ENCODE measurements around the gene DECR2. TPM values are rescaled to one million over a fixed set of nuclear protein-coding genes. Genes with fewer than 3 reads are reported as not detected.

Gene DECR2
- total and polyA plus RNA-seq, 10 of the 15 experiments (the other 5 are each of a cell fraction or from before 2014, with no cell fraction given) = 0.53 to 20.3 (median 6.0) TPM

DNA sequence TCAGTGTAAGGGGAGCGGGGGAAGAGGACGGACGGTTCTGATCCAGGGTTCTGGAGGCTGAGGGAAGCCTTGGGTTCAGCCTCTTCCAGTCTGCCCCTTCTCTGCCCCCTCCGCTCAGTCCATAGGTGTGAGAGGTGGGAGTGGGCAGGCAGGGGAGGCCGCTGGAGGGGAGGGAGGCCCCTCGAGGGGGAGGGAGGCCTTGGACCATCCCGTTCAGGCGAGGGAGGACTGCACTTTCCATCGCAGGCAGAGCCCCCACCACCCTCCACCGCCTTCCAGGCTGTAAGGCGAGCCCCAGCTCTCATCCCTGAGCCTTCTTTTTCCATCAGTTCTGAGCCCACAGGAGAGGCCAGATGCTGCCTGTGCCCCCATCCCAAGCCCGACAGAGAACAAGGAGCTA lies 44.9 kb upstream of the DECR2 start:
- RAD21 ChIA-PET (ENCODE audit: unreplicated experiment) = no interaction called here
- Histone ChIP-seq H4K20me1 (ENCODE audit: control insufficient read depth, insufficient read depth) (no peaks in the 10 kb centered on the region), H3K27me3 (replicated peaks in 1 of 2; ENCODE audit: control insufficient read depth in 2 of 2, insufficient read depth in 2 of 2, low read length in 1 of 2) (no peaks in the 10 kb centered on the region), H3K79me2 (ENCODE audit: control insufficient read depth, insufficient read depth, low read length) (peaks cover 3% of the 10 kb centered on the region), H3K4me3 (no peak overlapping the region), H3K27ac (ENCODE audit: control insufficient read depth, insufficient read depth) (no peak overlapping the region), H3K9ac (ENCODE audit: control insufficient read depth, insufficient read depth, low read length) (no peak overlapping the region), H2AFZ (ENCODE audit: control insufficient read depth, low read depth, low read length) (no peak overlapping the region), H3K36me3 (ENCODE audit: control insufficient read depth in 2 of 2, insufficient read depth in 2 of 2, low read length in 1 of 2) (no peaks in the 10 kb centered on the region), H3K4me1 (ENCODE audit: control insufficient read depth, insufficient read depth, low read length) (no peaks in the 10 kb centered on the region), H3K4me2 (ENCODE audit: control insufficient read depth, insufficient read depth) (no peak overlapping the region), H3K9me3 (replicated peaks; ENCODE audit: control insufficient read depth, insufficient read depth, low read length) (no peaks in the 10 kb centered on the region)
- TF ChIP-seq, protein P1, sequence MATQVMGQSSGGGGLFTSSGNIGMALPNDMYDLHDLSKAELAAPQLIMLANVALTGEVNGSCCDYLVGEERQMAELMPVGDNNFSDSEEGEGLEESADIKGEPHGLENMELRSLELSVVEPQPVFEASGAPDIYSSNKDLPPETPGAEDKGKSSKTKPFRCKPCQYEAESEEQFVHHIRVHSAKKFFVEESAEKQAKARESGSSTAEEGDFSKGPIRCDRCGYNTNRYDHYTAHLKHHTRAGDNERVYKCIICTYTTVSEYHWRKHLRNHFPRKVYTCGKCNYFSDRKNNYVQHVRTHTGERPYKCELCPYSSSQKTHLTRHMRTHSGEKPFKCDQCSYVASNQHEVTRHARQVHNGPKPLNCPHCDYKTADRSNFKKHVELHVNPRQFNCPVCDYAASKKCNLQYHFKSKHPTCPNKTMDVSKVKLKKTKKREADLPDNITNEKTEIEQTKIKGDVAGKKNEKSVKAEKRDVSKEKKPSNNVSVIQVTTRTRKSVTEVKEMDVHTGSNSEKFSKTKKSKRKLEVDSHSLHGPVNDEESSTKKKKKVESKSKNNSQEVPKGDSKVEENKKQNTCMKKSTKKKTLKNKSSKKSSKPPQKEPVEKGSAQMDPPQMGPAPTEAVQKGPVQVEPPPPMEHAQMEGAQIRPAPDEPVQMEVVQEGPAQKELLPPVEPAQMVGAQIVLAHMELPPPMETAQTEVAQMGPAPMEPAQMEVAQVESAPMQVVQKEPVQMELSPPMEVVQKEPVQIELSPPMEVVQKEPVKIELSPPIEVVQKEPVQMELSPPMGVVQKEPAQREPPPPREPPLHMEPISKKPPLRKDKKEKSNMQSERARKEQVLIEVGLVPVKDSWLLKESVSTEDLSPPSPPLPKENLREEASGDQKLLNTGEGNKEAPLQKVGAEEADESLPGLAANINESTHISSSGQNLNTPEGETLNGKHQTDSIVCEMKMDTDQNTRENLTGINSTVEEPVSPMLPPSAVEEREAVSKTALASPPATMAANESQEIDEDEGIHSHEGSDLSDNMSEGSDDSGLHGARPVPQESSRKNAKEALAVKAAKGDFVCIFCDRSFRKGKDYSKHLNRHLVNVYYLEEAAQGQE (IDR thresholded peaks at IDR 0.05; ENCODE audit: low read depth, low read length) = no peak
- no peak for TF ChIP-seq CBX3 (IDR thresholded peaks at IDR 0.05; ENCODE audit: borderline replicate concordance, low read depth)
- no peak for TF ChIP-seq CHD1 (IDR thresholded peaks at IDR 0.05; ENCODE audit: low read depth, low read length)
- no peak for TF ChIP-seq MTA3 (IDR thresholded peaks at IDR 0.05; ENCODE audit: borderline replicate concordance, low read length)
- no peak for TF ChIP-seq ZNF217 (IDR thresholded peaks at IDR 0.05)
- TF ChIP-seq WRNIP1 (IDR thresholded peaks at IDR 0.05; ENCODE audit: borderline replicate concordance, low read depth, low read length) = no peak
- no peak for TF ChIP-seq SMC3 (IDR thresholded peaks at IDR 0.05; ENCODE audit: borderline replicate concordance, low read length)
- TF ChIP-seq HSF1 (IDR thresholded peaks at IDR 0.05; ENCODE audit: low read depth, low read length) = no peak
- no peak for TF ChIP-seq BRCA1 (IDR thresholded peaks at IDR 0.05; ENCODE audit: low read depth, low read length)
- TF ChIP-seq IKZF1 (conservative IDR thresholded peaks at IDR 0.05) = no peak
- TF ChIP-seq ZSCAN29 (IDR thresholded peaks at IDR 0.05) = no peak
- TF ChIP-seq CREM (IDR thresholded peaks at IDR 0.05; ENCODE audit: low read depth) = no peak
- TF ChIP-seq RELA (IDR thresholded peaks at IDR 0.05; ENCODE audit: borderline replicate concordance, partially characterized antibody) = no peak
- no peak for TF ChIP-seq CHD2 (IDR thresholded peaks at IDR 0.05; ENCODE audit: borderline replicate concordance, low read depth, low read length)
- TF ChIP-seq FOS (IDR thresholded peaks at IDR 0.05; ENCODE audit: borderline replicate concordance, extremely low read depth, insufficient read length) = no peak
- no peak for TF ChIP-seq NBN (IDR thresholded peaks at IDR 0.05)
- TF ChIP-seq CEBPB (IDR thresholded peaks at IDR 0.05; ENCODE audit: borderline replicate concordance in 1 of 2, low read depth in 2 of 2, low read length in 2 of 2) = no peak
- no peak for TF ChIP-seq MEF2B (IDR thresholded peaks at IDR 0.05; ENCODE audit: partially characterized antibody, poor library complexity, severe bottlenecking)
- TF ChIP-seq EP300 (IDR thresholded peaks at IDR 0.05; ENCODE audit: borderline replicate concordance in 1 of 2, control insufficient read depth in 1 of 2, low read depth in 2 of 2, low read length in 2 of 2) = no peak
- intact Hi-C loops (cut with micrococcal nuclease; ENCODE audit: unreplicated experiment) (no loop called here), in situ Hi-C loops (cut with MboI) (no loop called here)
- CTCF ChIA-PET = interaction anchor here (0.9 to 1.5 kb wide), 2 partner anchors 129 to 250 kb away, joined by 3 to 5 read pairs; no protein-coding TSS in a partner anchor
- no peak for FAIRE-seq
- POLR2A ChIA-PET = interaction anchor here (0.6 to 0.7 kb wide), 3 partner anchors 11 to 19 kb away, joined by 3 read pairs; no protein-coding TSS in a partner anchor
- ATAC-seq = no peak
- BruUV-seq (replicated peaks) = no TSS peak
- 66% methylated on average over 10 of the region's 12 CpGs for WGBS (ENCODE audit: insufficient coverage, insufficient replicate concordance, low lambda C conversion rate, missing lambda C conversion rate)
- SMC1A ChIA-PET (ENCODE audit: uncharacterized antibody, unreplicated experiment) = no interaction called here
- no peak for DNase-seq (ENCODE audit: low read depth, low spot score)

Measured in GM12878 (cell line).